SU-DHL-6 (cell line): ENCODE results near the gene WWOX.

ENCODE experiments used
- H2AFZ ChIP-seq: fragments of 200-600 bp; sonication (generic); 2 replicates; pipeline ENCODE4 v1.6.1; 2014; ENCODE audit warnings: low read depth, mild to moderate bottlenecking, moderate library complexity, mixed read lengths, antibody characterized with exemption, low read length; ENCODE audit not compliant: severe bottlenecking
- H3F3A ChIP-seq: fragments of 200-600 bp; shearing (Covaris generic); 2 replicates; pipeline ENCODE4 v1.6.0; 2016; ENCODE audit warnings: antibody characterized with exemption, mild to moderate bottlenecking; ENCODE audit not compliant: insufficient read depth
- H3K27ac ChIP-seq: fragments of 200-600 bp; sonication (generic); 2 replicates; pipeline ENCODE4 v1.5.1; 2016; ENCODE audit warnings: low read depth, mild to moderate bottlenecking, low read length, moderate library complexity, mixed read lengths
- H3K27me3 ChIP-seq: fragments of 200-600 bp; sonication (generic), shearing (Covaris generic); 2 replicates; pipeline ENCODE4 v1.6.0; 2014; ENCODE audit warnings: mild to moderate bottlenecking, low read length
- H3K36me3 ChIP-seq: fragments of 200-600 bp; sonication (generic); 2 replicates; pipeline ENCODE4 v1.6.1; 2014; ENCODE audit warnings: mild to moderate bottlenecking, low read length, mixed read lengths
- H3K4me2 ChIP-seq: fragments of 300-600, 200-600 bp; shearing (Covaris generic), sonication (generic); 2 replicates; pipeline ENCODE4 v1.6.0; 2014; ENCODE audit warnings: low read length, low read depth, mild to moderate bottlenecking; ENCODE audit not compliant: poor library complexity, severe bottlenecking
- H3K4me3 ChIP-seq: fragments of 200-600 bp; sonication (generic); 2 replicates; pipeline ENCODE4 v1.5.1; 2014; ENCODE audit warnings: antibody characterized with exemption, low read length, mild to moderate bottlenecking, mixed read lengths; ENCODE audit not compliant: insufficient read depth, poor library complexity, severe bottlenecking
- H3K79me2 ChIP-seq: fragments of 200-600 bp; sonication (generic); 2 replicates; pipeline ENCODE4 v1.6.1; 2014; ENCODE audit warnings: mild to moderate bottlenecking, low read length, moderate library complexity; ENCODE audit not compliant: insufficient read depth
- H3K9ac ChIP-seq: fragments of 200-600 bp; sonication (generic); 2 replicates; pipeline ENCODE4 v1.7.0; 2014; ENCODE audit warnings: mild to moderate bottlenecking, low read length
- H3K9me2 ChIP-seq: fragments of 200-600 bp; sonication (generic); replicated peaks from 2 replicates; pipeline ENCODE4 v1.6.1; 2014; ENCODE audit warnings: low read length; ENCODE audit not compliant: insufficient read depth
- H3K9me3 ChIP-seq: fragments of 200-600 bp; sonication (generic); 2 replicates; pipeline ENCODE4 v1.6.1; 2014; ENCODE audit warnings: low read length, mixed read lengths; ENCODE audit not compliant: insufficient read depth
- H4K20me1 ChIP-seq: fragments of 200-600 bp; sonication (generic); 2 replicates; pipeline ENCODE4 v1.6.1; 2014; ENCODE audit warnings: low read depth, mild to moderate bottlenecking, antibody characterized with exemption, low read length, moderate library complexity, mixed read lengths
- CTCF ChIP-seq: fragments of 200-600 bp; sonication (generic); IDR thresholded peaks from one replicate; pipeline ENCODE4 v1.5.1; 2017; ENCODE audit warnings: antibody characterized with exemption, mild to moderate bottlenecking, low read length, moderate library complexity; ENCODE audit not compliant: insufficient read depth, poor library complexity, severe bottlenecking
- EZH2phosphoT487 ChIP-seq: fragments of 200-600 bp; sonication (generic), shearing (Covaris generic); conservative IDR thresholded peaks from 2 replicates; pipeline ENCODE4 v1.6.1; 2018; ENCODE audit warnings: mild to moderate bottlenecking, antibody characterized with exemption, low read length, moderate library complexity, mixed read lengths

WWOX gene

GRCh38 chr16:78060295-78060694 lies 39.2 kb upstream of the WWOX start:
- H3K27ac ChIP-seq: no peak overlapping the region
- H3K4me2 ChIP-seq: no peak overlapping the region
- no peaks in the 10 kb centered on the region for H3F3A ChIP-seq
- H2AFZ ChIP-seq: no peak overlapping the region
- H3K79me2 ChIP-seq: no peaks in the 10 kb centered on the region
- no peak overlapping the region for H3K9ac ChIP-seq
- H3K9me3 ChIP-seq: no peaks in the 10 kb centered on the region
- no peaks in the 10 kb centered on the region for H3K36me3 ChIP-seq
- H3K27me3 ChIP-seq: no peaks in the 10 kb centered on the region
- TF ChIP-seq CTCF: peak; percentile 12
- TF ChIP-seq EZH2phosphoT487: no peak
- no peaks in the 10 kb centered on the region for H4K20me1 ChIP-seq
- no peaks in the 10 kb centered on the region for H3K9me2 ChIP-seq
- H3K4me3 ChIP-seq: no peak overlapping the region

GRCh38 chr16:78060809-78061208 lies 38.6 kb upstream of the WWOX start:
- Histone ChIP-seq H3K79me2 (no peaks in the 10 kb centered on the region), H3K9me2 (no peaks in the 10 kb centered on the region), H2AFZ (no peak overlapping the region), H3K4me3 (no peak overlapping the region), H3K9ac (no peak overlapping the region), H3K27ac (no peak overlapping the region), H3K4me2 (no peak overlapping the region), H3F3A (no peaks in the 10 kb centered on the region), H3K27me3 (no peaks in the 10 kb centered on the region), H4K20me1 (no peaks in the 10 kb centered on the region), H3K9me3 (no peaks in the 10 kb centered on the region), H3K36me3 (no peaks in the 10 kb centered on the region)
- TF ChIP-seq EZH2phosphoT487 (no peak), CTCF (no peak)

- Histone ChIP-seq H3K9me3 (no peaks in the 10 kb centered on the region), H3K27me3 (0 out of 2 replicates have a peak, but pooled peaks cover 3% of the 10 kb centered on the region), H3F3A (no peaks in the 10 kb centered on the region), H3K27ac (no peak overlapping the region), H3K9me2 (no peaks in the 10 kb centered on the region), H3K4me3 (no peak overlapping the region), H3K79me2 (no peaks in the 10 kb centered on the region), H4K20me1 (no peaks in the 10 kb centered on the region), H2AFZ (no peak overlapping the region), H3K4me2 (no peak overlapping the region), H3K9ac (no peak overlapping the region), H3K36me3 (no peaks in the 10 kb centered on the region)
- TF ChIP-seq EZH2phosphoT487 (no peak), CTCF (no peak)
These were observed 34.1 kb upstream of the WWOX start for GRCh38 chr16:78065319-78065718.
